GM12878 (cell line): ENCODE measurements around the gene PRCC. TPM values are rescaled to one million over a fixed set of nuclear protein-coding genes. Genes with fewer than 3 reads are reported as not detected.
A peak's percentile ranks its signal among the peaks of the same experiment; 100 is the strongest.

Experiments
- BCL11A ChIP-seq: IDR thresholded peaks from 2 replicates; pipeline ENCODE4 v1.6.1; 2011; ENCODE audit warnings: low read depth, low read length
- CHD2 ChIP-seq: IDR thresholded peaks from 2 replicates; pipeline ENCODE4 v1.6.1; 2011; ENCODE audit warnings: low read depth, low read length, improper control_type of control experiment, borderline replicate concordance
- CHD4 ChIP-seq: fragments of 200-600 bp; sonication (generic); IDR thresholded peaks from 2 replicates; pipeline ENCODE4 v1.6.1; 2016; ENCODE audit warnings: mild to moderate bottlenecking
- CREB1 ChIP-seq: IDR thresholded peaks from 2 replicates; pipeline ENCODE4 v1.6.1; 2012; ENCODE audit warnings: low read depth, mild to moderate bottlenecking, inconsistent platforms
- CTCF ChIP-seq, 3 experiments: IDR thresholded peaks in 2 of 3; conservative IDR thresholded peaks in 1 of 3; 2 replicates each; pipeline ENCODE4 v1.5.1; 2011; ENCODE audit warnings: low read depth in 3 of 3, low read length in 3 of 3, mild to moderate bottlenecking in 3 of 3, control low read depth in 2 of 3, moderate library complexity in 2 of 3, inconsistent platforms in 1 of 3, mixed read lengths in 1 of 3; ENCODE audit not compliant: control insufficient read depth in 2 of 3, insufficient read depth in 1 of 3; ENCODE audit errors: extremely low read depth in 1 of 3
- DPF2 ChIP-seq: fragments of 450-650 bp; IDR thresholded peaks from 2 replicates; pipeline ENCODE4 v1.6.1; 2017; ENCODE audit warnings: mild to moderate bottlenecking
- EED ChIP-seq: sonication (generic); IDR thresholded peaks from 2 replicates; pipeline ENCODE4 v1.6.1; 2016; ENCODE audit warnings: antibody characterized with exemption, low read depth
- FOS ChIP-seq: IDR thresholded peaks from 3 replicates; pipeline ENCODE4 v1.6.1; 2011; ENCODE audit warnings: borderline replicate concordance; ENCODE audit not compliant: insufficient read length; ENCODE audit errors: extremely low read depth
- HDAC2 ChIP-seq: fragments of 200-600 bp; sonication (generic); IDR thresholded peaks from 2 replicates; pipeline ENCODE4 v1.6.1; 2017
- JUND ChIP-seq: IDR thresholded peaks from 2 replicates; pipeline ENCODE4 v1.6.1; 2012; ENCODE audit warnings: low read depth, mild to moderate bottlenecking, low read length, improper control_type of control experiment, moderate library complexity
- KAT2A ChIP-seq: conservative IDR thresholded peaks from 2 replicates; pipeline ENCODE4 v1.6.1; 2011; ENCODE audit warnings: low read depth, low read length; ENCODE audit not compliant: control insufficient read depth
- MTA3 ChIP-seq: IDR thresholded peaks from 2 replicates; pipeline ENCODE4 v1.6.1; 2012; ENCODE audit warnings: low read length, inconsistent platforms, borderline replicate concordance
- MYC ChIP-seq: IDR thresholded peaks from 2 replicates; pipeline ENCODE4 v1.6.1; 2011; ENCODE audit warnings: mild to moderate bottlenecking, low read length, moderate library complexity, inconsistent platforms; ENCODE audit not compliant: insufficient read depth, insufficient replicate concordance, insufficient read length, severe bottlenecking
- NRF1 ChIP-seq: conservative IDR thresholded peaks from 2 replicates; pipeline ENCODE4 v1.6.1; 2011; ENCODE audit warnings: mild to moderate bottlenecking, low read depth, low read length, improper control_type of control experiment
- RUNX3 ChIP-seq: IDR thresholded peaks from 2 replicates; pipeline ENCODE4 v1.6.1; 2012; ENCODE audit warnings: low read length, inconsistent platforms
- SIX5 ChIP-seq: IDR thresholded peaks from 2 replicates; pipeline ENCODE4 v1.6.1; 2011; ENCODE audit warnings: mild to moderate bottlenecking, low read depth, low read length, moderate library complexity; ENCODE audit not compliant: severe bottlenecking
- SREBF1 ChIP-seq: IDR thresholded peaks from 2 replicates; pipeline ENCODE4 v1.6.1; 2012; ENCODE audit warnings: mild to moderate bottlenecking, low read length
- SUPT20H ChIP-seq: IDR thresholded peaks from 2 replicates; pipeline ENCODE4 v1.6.1; 2011; ENCODE audit warnings: low read depth, mild to moderate bottlenecking, low read length, moderate library complexity, borderline replicate concordance; ENCODE audit not compliant: control insufficient read depth
- TCF12 ChIP-seq: IDR thresholded peaks from 2 replicates; pipeline ENCODE4 v1.6.1; 2011; ENCODE audit warnings: low read depth, mild to moderate bottlenecking, low read length
- ZNF274 ChIP-seq: IDR thresholded peaks from one replicate; pipeline ENCODE4 v1.8.0; 2011; ENCODE audit not compliant: insufficient read length, insufficient read depth
- ZNF384 ChIP-seq: IDR thresholded peaks from 2 replicates; pipeline ENCODE4 v1.6.1; 2012; ENCODE audit warnings: low read depth, mild to moderate bottlenecking, low read length, improper control_type of control experiment, borderline replicate concordance
- polyA plus RNA-seq, 11 experiments: library from polyadenylated mRNA; depleted of rRNA in 4 of 11; unstranded in 6 of 11; stranded (reverse) in 5 of 11; fragments of >200 nt; fragmentation: Nextera tagmentation in 4 of 11; fragmentation: Illumina TruSeq in 1 of 11; extraction: Ambion mirVana in 4 of 11; extraction: Trizol in 1 of 11; gene quantifications; 1 replicate in 1 of 11; 2 replicates in 10 of 11; pipeline versions ENCODE4 v1.2.1 to v1.2.3, GENCODE V29; 2011 to 2016; ENCODE audit warnings: inconsistent platforms in 2 of 11, missing spikeins in 2 of 11, low read depth in 1 of 11
- total RNA-seq, 4 experiments: library from RNA; depleted of rRNA in 3 of 4; stranded (reverse); fragments of >200 nt in 3 of 4; fragmentation: Illumina TruSeq in 1 of 4; extraction: Trizol in 1 of 4; gene quantifications; 2 replicates each; pipeline versions ENCODE4 v1.2.1 to v1.2.3, GENCODE V29; 2013 to 2021
- TF ChIP-seq, protein P1 (sequence below): fragments of 450-650 bp; IDR thresholded peaks from 2 replicates; pipeline ENCODE4 v1.6.1; 2017; ENCODE audit warnings: mild to moderate bottlenecking, moderate library complexity
- TF ChIP-seq, protein P2 (sequence below): fragments of 450-650 bp; IDR thresholded peaks from 2 replicates; pipeline ENCODE4 v1.6.1; 2016; ENCODE audit warnings: mild to moderate bottlenecking

The PRCC gene
- total and polyA plus RNA-seq, 10 of the 15 experiments (the other 5 are each of a cell fraction or from before 2014, with no cell fraction given), result 23.8 to 132 (median 63.1) TPM

DNA sequence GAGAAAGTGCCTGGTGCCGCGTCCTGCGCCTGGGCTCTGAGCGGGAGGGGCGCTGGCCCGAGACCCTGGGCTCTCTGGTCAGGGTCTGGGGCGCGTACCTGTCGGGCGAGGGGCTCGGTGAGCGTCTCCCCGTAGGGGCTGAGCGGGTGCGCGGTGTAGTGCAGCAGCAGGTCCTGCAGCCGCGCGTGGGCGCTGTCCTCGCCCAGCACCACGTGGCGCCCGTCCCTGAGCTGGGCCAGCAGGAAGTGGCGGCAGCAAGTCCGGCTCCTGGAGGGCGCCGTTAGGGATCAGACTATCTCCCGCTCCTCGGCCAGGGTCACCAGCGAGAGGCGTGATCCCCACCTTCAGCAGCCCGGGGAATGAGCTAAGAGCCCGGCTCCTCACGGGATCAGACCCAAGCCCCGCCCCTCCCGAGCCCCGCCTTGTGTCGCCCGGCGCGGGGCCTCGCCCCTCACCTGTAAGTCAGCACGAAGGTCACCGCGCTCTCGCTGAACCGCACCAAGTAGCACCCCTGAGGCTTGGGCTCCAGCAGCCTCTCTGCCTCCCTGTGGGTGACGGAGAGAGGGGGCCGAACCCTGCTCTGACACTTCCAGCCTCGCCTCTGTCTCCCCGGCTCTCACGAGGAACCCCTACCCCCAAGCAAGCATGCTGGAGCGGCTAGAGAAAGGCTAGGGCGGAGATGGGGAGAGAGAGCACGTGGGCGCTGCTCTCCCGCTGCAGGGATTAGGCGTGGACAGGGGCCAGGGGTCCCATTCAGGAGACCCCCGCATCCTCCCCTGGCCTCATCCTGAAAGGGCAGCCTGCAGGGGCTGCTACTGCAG lies 46.6 kb downstream of the PRCC start (continued):
- no peak for TF ChIP-seq DPF2
- no peak for TF ChIP-seq BCL11A
- no peak for TF ChIP-seq SUPT20H
- TF ChIP-seq FOS, result no peak
- no peak for TF ChIP-seq MTA3
- TF ChIP-seq NRF1, result no peak
- TF ChIP-seq SREBF1, result no peak
- 0 out of 2 replicates have a peak, but pooled peaks have one; percentile 7 for TF ChIP-seq JUND
- TF ChIP-seq ZNF384, result no peak
- TF ChIP-seq EED, result no peak
- no peak for TF ChIP-seq CHD2
- no peak for TF ChIP-seq CREB1
- no peak for TF ChIP-seq TCF12
- no peak for TF ChIP-seq HDAC2
- TF ChIP-seq CTCF (IDR thresholded peaks at IDR 0.05 in 2 of 3, conservative IDR thresholded peaks at IDR 0.05 in 1 of 3; ENCODE audit: control insufficient read depth in 2 of 3, extremely low read depth in 1 of 3, insufficient read depth in 1 of 3, low read depth in 3 of 3, low read length in 3 of 3), result peak; percentile 57 to 80 (median 57)
- no peak for TF ChIP-seq ZNF274
- no peak for TF ChIP-seq CHD4
- no peak for TF ChIP-seq KAT2A
- TF ChIP-seq, protein P1, sequence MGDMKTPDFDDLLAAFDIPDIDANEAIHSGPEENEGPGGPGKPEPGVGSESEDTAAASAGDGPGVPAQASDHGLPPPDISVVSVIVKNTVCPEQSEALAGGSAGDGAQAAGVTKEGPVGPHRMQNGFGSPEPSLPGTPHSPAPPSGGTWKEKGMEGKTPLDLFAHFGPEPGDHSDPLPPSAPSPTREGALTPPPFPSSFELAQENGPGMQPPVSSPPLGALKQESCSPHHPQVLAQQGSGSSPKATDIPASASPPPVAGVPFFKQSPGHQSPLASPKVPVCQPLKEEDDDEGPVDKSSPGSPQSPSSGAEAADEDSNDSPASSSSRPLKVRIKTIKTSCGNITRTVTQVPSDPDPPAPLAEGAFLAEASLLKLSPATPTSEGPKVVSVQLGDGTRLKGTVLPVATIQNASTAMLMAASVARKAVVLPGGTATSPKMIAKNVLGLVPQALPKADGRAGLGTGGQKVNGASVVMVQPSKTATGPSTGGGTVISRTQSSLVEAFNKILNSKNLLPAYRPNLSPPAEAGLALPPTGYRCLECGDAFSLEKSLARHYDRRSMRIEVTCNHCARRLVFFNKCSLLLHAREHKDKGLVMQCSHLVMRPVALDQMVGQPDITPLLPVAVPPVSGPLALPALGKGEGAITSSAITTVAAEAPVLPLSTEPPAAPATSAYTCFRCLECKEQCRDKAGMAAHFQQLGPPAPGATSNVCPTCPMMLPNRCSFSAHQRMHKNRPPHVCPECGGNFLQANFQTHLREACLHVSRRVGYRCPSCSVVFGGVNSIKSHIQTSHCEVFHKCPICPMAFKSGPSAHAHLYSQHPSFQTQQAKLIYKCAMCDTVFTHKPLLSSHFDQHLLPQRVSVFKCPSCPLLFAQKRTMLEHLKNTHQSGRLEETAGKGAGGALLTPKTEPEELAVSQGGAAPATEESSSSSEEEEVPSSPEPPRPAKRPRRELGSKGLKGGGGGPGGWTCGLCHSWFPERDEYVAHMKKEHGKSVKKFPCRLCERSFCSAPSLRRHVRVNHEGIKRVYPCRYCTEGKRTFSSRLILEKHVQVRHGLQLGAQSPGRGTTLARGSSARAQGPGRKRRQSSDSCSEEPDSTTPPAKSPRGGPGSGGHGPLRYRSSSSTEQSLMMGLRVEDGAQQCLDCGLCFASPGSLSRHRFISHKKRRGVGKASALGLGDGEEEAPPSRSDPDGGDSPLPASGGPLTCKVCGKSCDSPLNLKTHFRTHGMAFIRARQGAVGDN, result peak; percentile 96
- TF ChIP-seq RUNX3, result no peak
- no peak for TF ChIP-seq SIX5
- TF ChIP-seq MYC, result peak; percentile 86
- TF ChIP-seq, protein P2, sequence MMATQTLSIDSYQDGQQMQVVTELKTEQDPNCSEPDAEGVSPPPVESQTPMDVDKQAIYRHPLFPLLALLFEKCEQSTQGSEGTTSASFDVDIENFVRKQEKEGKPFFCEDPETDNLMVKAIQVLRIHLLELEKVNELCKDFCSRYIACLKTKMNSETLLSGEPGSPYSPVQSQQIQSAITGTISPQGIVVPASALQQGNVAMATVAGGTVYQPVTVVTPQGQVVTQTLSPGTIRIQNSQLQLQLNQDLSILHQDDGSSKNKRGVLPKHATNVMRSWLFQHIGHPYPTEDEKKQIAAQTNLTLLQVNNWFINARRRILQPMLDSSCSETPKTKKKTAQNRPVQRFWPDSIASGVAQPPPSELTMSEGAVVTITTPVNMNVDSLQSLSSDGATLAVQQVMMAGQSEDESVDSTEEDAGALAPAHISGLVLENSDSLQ, result no peak
